ENCODE results near the gene PNPLA7.

DNA sequence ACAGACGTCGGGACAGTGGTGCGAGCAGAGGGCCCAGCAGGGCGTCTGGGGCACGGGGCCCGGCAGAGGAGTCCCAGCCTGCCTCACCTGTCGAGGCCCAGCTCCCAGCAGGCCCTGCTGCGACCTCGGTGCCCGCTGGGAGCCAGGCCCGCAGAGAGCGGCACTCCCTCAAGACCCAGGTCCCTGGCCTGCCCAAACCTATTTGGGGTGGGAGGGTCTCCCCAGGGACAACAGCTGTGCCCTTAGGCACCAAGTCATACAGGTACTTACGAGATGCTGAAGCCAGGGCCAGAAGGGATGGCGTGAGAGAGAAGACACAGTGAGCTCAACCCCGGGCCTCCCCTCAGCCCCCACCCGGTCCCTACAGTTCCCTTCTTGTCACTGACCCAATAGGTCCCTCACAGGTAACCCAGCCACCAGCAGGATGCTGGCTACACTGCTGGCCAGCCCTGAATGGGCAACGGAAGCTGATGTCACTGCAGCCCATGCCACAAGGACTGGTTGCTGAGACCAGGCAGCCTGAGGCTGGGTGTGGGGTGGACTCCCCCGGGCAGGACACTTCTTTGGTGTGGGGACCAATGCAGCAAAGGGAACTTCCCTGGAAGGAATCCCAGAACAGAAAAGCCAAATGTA is 94.7 kb downstream of the PNPLA7 start:
- TF ChIP-seq CTCF (conservative IDR thresholded peaks at IDR 0.05; ENCODE audit: low read depth, low read length): no peak
- no peak for TF ChIP-seq EZH2 (IDR thresholded peaks at IDR 0.05; ENCODE audit: borderline replicate concordance, low read depth, low read length, poor library complexity, severe bottlenecking)
